SK-N-SH (cell line): ENCODE data around the gene MINDY4. TPM values are rescaled to one million over a fixed set of nuclear protein-coding genes. Genes with fewer than 3 reads are reported as not detected.

ENCODE experiments used
- CTCF ChIA-PET: fragments of 300-600, 350-600 bp; formaldehyde crosslinking; extraction: SDS; loops from one replicate; lab custom pipeline; 2021; lab: Yijun Ruan, JAX
- POLR2A ChIA-PET: fragments of 350-600 bp; sonication (Branson Sonifier 250); formaldehyde crosslinking; extraction: SDS; loops from one replicate; lab custom pipeline; 2020; ENCODE audit warnings: antibody characterized with exemption, inconsistent platforms; lab: Yijun Ruan, JAX
- DNase-seq: peaks from one replicate; pipeline ENCODE4 v3.0.0; 2012
- H2AFZ ChIP-seq: fragments of 200-600 bp; sonication (generic); 2 replicates; pipeline ENCODE4 v1.8.1; 2016; ENCODE audit warnings: antibody characterized with exemption, mild to moderate bottlenecking, low read depth
- H3F3A ChIP-seq: fragments of 200-600 bp; sonication (generic); replicated peaks from 2 replicates; pipeline ENCODE3; 2016; ENCODE audit warnings: antibody characterized with exemption, mild to moderate bottlenecking; ENCODE audit not compliant: insufficient read depth
- H3K27ac ChIP-seq, 2 experiments: fragments of 200-500 bp in 1 of 2; fragments of 200-600 bp in 1 of 2; sonication (Bioruptor generic) in 1 of 2; sonication (generic), shearing (Covaris generic) in 1 of 2; 2 replicates each; pipeline versions ENCODE4 v1.5.1 to v1.6.1; 2014 to 2016; ENCODE audit warnings: low read depth in 2 of 2, inconsistent platforms in 1 of 2, low read length in 1 of 2, mild to moderate bottlenecking in 1 of 2, mixed read lengths in 1 of 2
- H3K27me3 ChIP-seq: fragments of 200-600 bp; sonication (generic), shearing (Covaris generic); 2 replicates; pipeline ENCODE4 v1.6.1; 2016; ENCODE audit warnings: mixed run types; ENCODE audit not compliant: insufficient read depth
- H3K36me3 ChIP-seq, 2 experiments: fragments of 200-500 bp in 1 of 2; fragments of 200-600 bp in 1 of 2; sonication (Bioruptor generic) in 1 of 2; sonication (generic) in 1 of 2; replicated peaks in 1 of 2; 2 replicates each; pipeline versions ENCODE3 to v1.5.1; 2014 to 2016; ENCODE audit warnings: low read length in 1 of 2, mild to moderate bottlenecking in 1 of 2; ENCODE audit not compliant: insufficient read depth in 2 of 2, control insufficient read depth in 1 of 2
- H3K4me1 ChIP-seq, 2 experiments: fragments of 200-500 bp in 1 of 2; fragments of 200-600 bp in 1 of 2; sonication (Bioruptor generic) in 1 of 2; sonication (generic), shearing (Covaris generic) in 1 of 2; 2 replicates each; pipeline versions ENCODE4 v1.5.1 to v1.6.1; 2014 to 2016; ENCODE audit warnings: low read depth in 1 of 2, low read length in 1 of 2, mixed run types in 1 of 2; ENCODE audit not compliant: insufficient read depth in 2 of 2, control insufficient read depth in 1 of 2
- H3K4me2 ChIP-seq: fragments of 200-600 bp; sonication (generic), shearing (Covaris generic); 2 replicates; pipeline ENCODE4 v1.6.1; 2017; ENCODE audit warnings: mixed run types
- H3K4me3 ChIP-seq, 2 experiments: fragments of 200-500 bp in 1 of 2; fragments of 200-600 bp in 1 of 2; sonication (Bioruptor generic) in 1 of 2; sonication (generic), shearing (Covaris generic) in 1 of 2; 2 replicates each; pipeline versions ENCODE4 v1.5.1 to v1.8.1; 2014 to 2016; ENCODE audit warnings: low read depth in 2 of 2, inconsistent platforms in 1 of 2, low read length in 1 of 2, mild to moderate bottlenecking in 1 of 2, mixed read lengths in 1 of 2, moderate library complexity in 1 of 2
- H3K79me2 ChIP-seq: fragments of 200-600 bp; sonication (generic); 2 replicates; pipeline ENCODE4 v1.8.1; 2017; ENCODE audit warnings: mild to moderate bottlenecking; ENCODE audit not compliant: insufficient read depth
- H3K9ac ChIP-seq: fragments of 200-600 bp; sonication (generic); 2 replicates; pipeline ENCODE4 v1.6.1; 2017; ENCODE audit warnings: mixed run types
- H3K9me2 ChIP-seq: fragments of 200-600 bp; sonication (generic); 2 replicates; pipeline ENCODE4 v1.6.1; 2017; ENCODE audit warnings: mixed run types
- H3K9me3 ChIP-seq: fragments of 200-600 bp; sonication (generic); 2 replicates; pipeline ENCODE4 v1.6.1; 2017; ENCODE audit warnings: mixed run types, mild to moderate bottlenecking, moderate library complexity
- H4K20me1 ChIP-seq: fragments of 200-600 bp; sonication (generic); 2 replicates; pipeline ENCODE4 v1.6.1; 2017; ENCODE audit warnings: mild to moderate bottlenecking, mixed run types; ENCODE audit not compliant: insufficient read depth
- ELF1 ChIP-seq: IDR thresholded peaks from 2 replicates; pipeline ENCODE4 v1.4.0; 2012
- FOXJ3 ChIP-seq: sonication (generic); formaldehyde crosslinking; IDR thresholded peaks from 2 replicates; pipeline ENCODE4 v1.5.1; 2020; ENCODE audit warnings: mild to moderate bottlenecking, missing genetic modification reagents
- GABPA ChIP-seq: IDR thresholded peaks from 2 replicates; pipeline ENCODE4 v1.4.0; 2012; ENCODE audit warnings: low read depth, mild to moderate bottlenecking
- JUND ChIP-seq: IDR thresholded peaks from 2 replicates; pipeline ENCODE4 v1.4.0; 2012
- MAX ChIP-seq: IDR thresholded peaks from 2 replicates; pipeline ENCODE4 v1.4.0; 2012; ENCODE audit warnings: low read depth
- MEF2A ChIP-seq: IDR thresholded peaks from 2 replicates; pipeline ENCODE4 v1.4.0; 2012; ENCODE audit warnings: low read depth, borderline replicate concordance
- TAF1 ChIP-seq: IDR thresholded peaks from 2 replicates; pipeline ENCODE4 v1.6.1; 2012; ENCODE audit warnings: low read depth, mild to moderate bottlenecking, low read length, moderate library complexity, borderline replicate concordance
- TCF12 ChIP-seq: IDR thresholded peaks from 2 replicates; pipeline ENCODE4 v1.4.0; 2012
- WGBS: methylation state at CpG from one replicate; pipeline ENCODE4 v1.1.6; 2017; ENCODE audit warnings: low lambda C conversion rate; 5-methylcytosine and 5-hydroxymethylcytosine counted together
- polyA plus RNA-seq, 3 experiments: library from polyadenylated mRNA; depleted of rRNA; stranded (reverse); fragments of >200 nt; gene quantifications; 2 replicates each; pipeline ENCODE4 v1.2.3, GENCODE V29; 2012

Gene MINDY4
- polyA plus RNA-seq, 1 of the 3 experiments (the other 2 are of a cell fraction): 1.8 TPM

GRCh38 chr7:30760514-30761213 lies 10.6 kb upstream of the MINDY4 start:
- Histone ChIP-seq H3K4me2 (no peak overlapping the region), H3K36me3 (no peaks in the 10 kb centered on the region), H3K27me3 (peaks cover 3% of the 10 kb centered on the region), H4K20me1 (no peaks in the 10 kb centered on the region), H3K9me2 (no peaks in the 10 kb centered on the region), H3K9ac (no peak overlapping the region), H3K4me3 (no peak overlapping the region), H3K79me2 (no peaks in the 10 kb centered on the region), H3K27ac (no peak overlapping the region), H3F3A (no peaks in the 10 kb centered on the region), H3K9me3 (no peaks in the 10 kb centered on the region), H2AFZ (no peak overlapping the region), H3K4me1 (peaks cover 0 to 16% of the 10 kb centered on the region in 2 experiments; a peak in 2 of 4 replicates)
- 65% methylated on average over 3 of the region's 3 CpGs for WGBS
- DNase-seq: no peak
- ChIA-PET CTCF (interaction anchor here (1.0 to 2.2 kb wide), 4 partner anchors 9 to 485 kb away, joined by 3 to 10 read pairs (median 4); partner anchors contain the start of gene CRHR2), POLR2A (no interaction called here)
- TF ChIP-seq MAX (no peak), GABPA (no peak), JUND (no peak), FOXJ3 (no peak), TAF1 (no peak), TCF12 (no peak), MEF2A (no peak)

GRCh38 chr7:30761214-30762156 lies 9.7 kb upstream of the MINDY4 start:
- WGBS: 66% methylated on average over 13 of the region's 13 CpGs
- Histone ChIP-seq H2AFZ (no peak overlapping the region), H3K4me2 (no peak overlapping the region), H3K79me2 (no peaks in the 10 kb centered on the region), H3K27me3 (peaks cover 3% of the 10 kb centered on the region), H3K9me2 (no peaks in the 10 kb centered on the region), H3K36me3 (no peaks in the 10 kb centered on the region)
- no peak for DNase-seq
- CTCF ChIA-PET: interaction anchor here (0.9 to 2.2 kb wide), 5 partner anchors 8 to 486 kb away, joined by 3 to 10 read pairs (median 4); partner anchors contain the start of gene CRHR2
- no peak for TF ChIP-seq ELF1
- TF ChIP-seq, all 33 proteins: peak for 0
- Histone ChIP-seq H3F3A (no peaks in the 10 kb centered on the region), H3K4me3 (no peak overlapping the region), H3K27ac (no peak overlapping the region), H3K9me3 (no peaks in the 10 kb centered on the region), H3K9ac (no peak overlapping the region), H4K20me1 (no peaks in the 10 kb centered on the region), H3K4me1 (peaks cover 0 to 11% of the 10 kb centered on the region in 2 experiments; a peak in 2 of 4 replicates)
- POLR2A ChIA-PET: no interaction called here
